ENCODE measurements around the gene TNNI3K. TPM values are rescaled to one million over a fixed set of nuclear protein-coding genes. Genes with fewer than 3 reads are reported as not detected.

Gene TNNI3K
- total RNA-seq, 2 donors from 2014 or later: 0.52 to 1.2 TPM

GRCh38 chr1:74496669-74497068 lies 261.5 kb downstream of the TNNI3K start:
- Mint-ChIP-seq H3K27me3 (no peaks in the 10 kb centered on the region), H3K4me1 (no peaks in the 10 kb centered on the region), H3K36me3 (ENCODE audit: low read depth) (no peaks in the 10 kb centered on the region), H3K27ac (no peak overlapping the region), H3K9me3 (no peaks in the 10 kb centered on the region), H3K4me3 (no peak overlapping the region)
- no peak for ATAC-seq (replicated peaks)

DNA sequence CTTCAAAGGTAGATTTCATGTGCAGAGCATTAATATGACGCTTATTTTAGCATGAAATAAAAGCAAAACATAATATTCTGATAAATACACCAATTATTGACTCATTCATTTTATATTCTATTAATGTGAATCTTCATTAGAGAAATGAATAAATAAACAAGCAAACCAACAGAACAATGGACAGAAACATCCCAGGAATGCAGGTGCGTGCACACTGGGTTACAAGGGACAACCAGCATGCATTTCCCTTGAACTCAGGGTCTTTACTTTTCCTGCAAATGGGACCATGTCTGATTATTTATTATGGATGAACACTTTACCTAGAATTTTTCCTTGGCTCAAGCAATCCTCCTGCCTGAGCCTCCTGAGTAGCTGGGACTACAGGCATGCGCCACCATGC lies 263.7 kb downstream of the TNNI3K start:
- no peaks in the 10 kb centered on the region for H3K4me1 Mint-ChIP-seq
- no peak for ATAC-seq (replicated peaks)
- no peak overlapping the region for H3K4me3 Mint-ChIP-seq
- no peak overlapping the region for H3K27ac Mint-ChIP-seq
- no peaks in the 10 kb centered on the region for H3K9me3 Mint-ChIP-seq
- no peaks in the 10 kb centered on the region for H3K36me3 Mint-ChIP-seq (ENCODE audit: low read depth)
- no peaks in the 10 kb centered on the region for H3K27me3 Mint-ChIP-seq

DNA sequence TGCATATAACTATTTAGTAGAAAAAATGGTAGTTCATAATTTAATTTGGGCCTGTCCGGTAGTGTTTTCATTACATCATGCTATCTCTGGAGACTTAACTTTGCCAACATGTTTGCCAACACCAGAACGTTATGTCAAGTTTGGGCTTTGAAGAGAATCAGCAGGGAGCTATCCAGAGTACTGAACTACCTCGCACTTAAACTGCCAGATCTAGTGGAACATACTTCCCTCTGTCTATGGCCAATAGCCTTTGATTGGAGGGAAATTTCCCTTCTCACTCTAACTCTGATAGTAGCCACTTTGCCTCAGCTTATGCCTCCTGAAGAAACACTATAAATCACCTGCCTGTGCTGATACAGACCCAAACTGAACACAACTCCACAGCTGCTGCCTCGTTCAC lies 267.2 kb downstream of the TNNI3K start:
- Mint-ChIP-seq H3K4me1 (no peaks in the 10 kb centered on the region), H3K4me3 (no peak overlapping the region), H3K9me3 (no peaks in the 10 kb centered on the region), H3K27me3 (no peaks in the 10 kb centered on the region), H3K27ac (no peak overlapping the region), H3K36me3 (ENCODE audit: low read depth) (no peaks in the 10 kb centered on the region)
- ATAC-seq (replicated peaks): no peak

GRCh38 chr1:74502858-74503257 lies 267.7 kb downstream of the TNNI3K start:
- Mint-ChIP-seq H3K4me3 (no peak overlapping the region), H3K27me3 (no peaks in the 10 kb centered on the region), H3K9me3 (no peaks in the 10 kb centered on the region), H3K4me1 (no peaks in the 10 kb centered on the region), H3K36me3 (ENCODE audit: low read depth) (no peaks in the 10 kb centered on the region), H3K27ac (no peak overlapping the region)
- ATAC-seq (replicated peaks): no peak

GRCh38 chr1:74504125-74504932 lies 269.1 kb downstream of the TNNI3K start:
- peak; percentile 46 for ATAC-seq (replicated peaks)
- no peaks in the 10 kb centered on the region for H3K27me3 Mint-ChIP-seq
- no peaks in the 10 kb centered on the region for H3K4me1 Mint-ChIP-seq
- no peaks in the 10 kb centered on the region for H3K36me3 Mint-ChIP-seq (ENCODE audit: low read depth)
- H3K4me3 Mint-ChIP-seq: no peak overlapping the region
- no peaks in the 10 kb centered on the region for H3K9me3 Mint-ChIP-seq
- H3K27ac Mint-ChIP-seq: no peak overlapping the region

DNA sequence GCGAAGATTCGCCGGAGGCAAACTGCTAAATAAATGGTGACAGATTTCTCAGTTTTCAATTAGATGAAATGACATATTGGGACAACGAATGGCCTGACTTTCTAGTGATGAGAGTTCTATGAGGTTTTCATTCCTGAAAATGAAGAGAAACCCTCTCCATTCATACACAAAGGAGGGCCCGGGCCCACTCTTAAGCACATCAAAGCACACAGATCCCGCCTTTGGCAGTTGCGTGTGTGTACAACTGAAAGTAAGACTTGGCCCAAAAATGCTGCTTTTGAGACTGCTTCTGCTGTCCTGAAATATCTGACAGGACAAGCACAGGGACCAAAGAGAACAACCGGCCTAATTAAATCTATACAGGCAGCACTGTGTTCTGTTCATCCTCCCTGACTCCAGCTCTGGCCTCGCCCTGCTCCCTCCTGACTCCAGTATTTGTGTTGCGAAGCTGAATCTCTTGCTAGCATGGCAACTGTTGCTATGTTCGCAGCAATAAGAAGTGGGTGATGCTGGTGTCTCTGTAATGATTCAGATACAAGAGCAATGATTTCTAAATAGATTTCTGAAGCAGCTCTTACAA lies 269.8 kb downstream of the TNNI3K start:
- Mint-ChIP-seq H3K27ac (no peak overlapping the region), H3K4me1 (no peaks in the 10 kb centered on the region), H3K36me3 (ENCODE audit: low read depth) (no peaks in the 10 kb centered on the region), H3K9me3 (no peaks in the 10 kb centered on the region), H3K4me3 (no peak overlapping the region), H3K27me3 (no peaks in the 10 kb centered on the region)
- no peak for ATAC-seq (replicated peaks)

DNA sequence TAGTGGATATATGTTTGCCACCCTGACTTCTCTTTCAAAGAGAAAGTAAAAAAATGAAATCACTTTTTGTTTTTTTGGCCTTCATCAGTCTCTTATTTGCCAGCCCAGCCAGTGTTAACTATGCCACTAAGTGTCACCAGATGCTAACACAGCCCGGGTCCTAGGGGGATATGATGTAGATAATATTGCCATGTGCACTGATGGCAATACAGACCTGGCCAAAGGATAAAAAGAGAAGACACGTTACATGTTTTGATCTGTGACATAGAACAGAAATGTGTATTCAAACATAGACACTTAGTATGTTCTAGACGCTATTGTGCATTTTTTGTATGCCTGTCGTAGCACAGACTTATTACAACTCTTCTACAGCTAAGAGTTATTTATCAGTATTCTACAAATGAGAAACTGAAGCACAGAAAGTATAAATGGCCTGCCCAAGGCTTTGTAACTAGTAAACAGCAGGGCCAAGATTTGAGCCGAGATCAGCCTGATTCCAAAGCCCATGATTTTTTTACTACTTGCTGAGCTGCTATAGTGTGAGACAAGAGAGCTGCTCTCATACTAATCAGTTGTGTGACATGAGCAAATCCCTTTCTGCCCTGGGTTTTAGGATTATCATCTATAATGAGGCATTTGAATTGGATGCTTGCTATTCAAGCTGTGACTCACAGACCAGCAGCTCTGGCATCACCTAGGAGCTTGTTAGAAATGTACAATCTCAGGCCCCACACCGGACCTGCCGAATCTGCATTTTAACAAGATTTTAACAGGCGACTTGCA lies 270.9 kb downstream of the TNNI3K start:
- Mint-ChIP-seq H3K4me3 (no peak overlapping the region), H3K4me1 (no peaks in the 10 kb centered on the region), H3K36me3 (ENCODE audit: low read depth) (no peaks in the 10 kb centered on the region), H3K27ac (no peak overlapping the region), H3K27me3 (no peaks in the 10 kb centered on the region), H3K9me3 (no peaks in the 10 kb centered on the region)
- no peak for ATAC-seq (replicated peaks)

GRCh38 chr1:74508449-74508848 lies 273.3 kb downstream of the TNNI3K start:
- no peak overlapping the region for H3K27ac Mint-ChIP-seq
- no peaks in the 10 kb centered on the region for H3K4me1 Mint-ChIP-seq
- no peaks in the 10 kb centered on the region for H3K9me3 Mint-ChIP-seq
- H3K36me3 Mint-ChIP-seq (ENCODE audit: low read depth): no peaks in the 10 kb centered on the region
- H3K27me3 Mint-ChIP-seq: peaks cover 5% of the 10 kb centered on the region
- no peak for ATAC-seq (replicated peaks)
- no peak overlapping the region for H3K4me3 Mint-ChIP-seq

GRCh38 chr1:74512170-74512915 lies 277.2 kb downstream of the TNNI3K start, which contains the start of gene LRRC53:
Gene LRRC53, minus strand, starts transcription at chr1:74512611. Its CDS starts 29,262 bp downstream, at chr1:74483349.
- Mint-ChIP-seq H3K36me3 (ENCODE audit: low read depth) (no peaks in the 10 kb centered on the region), H3K4me3 (no peak within 1 kb of the TSS), H3K9me3 (no peaks in the 10 kb centered on the region), H3K4me1 (no peaks in the 10 kb centered on the region), H3K27me3 (peaks cover 6% of the 10 kb centered on the region), H3K27ac (no peak within 1 kb of the TSS)
- no peak for ATAC-seq (replicated peaks)

GRCh38 chr1:74513411-74514300 lies 278.5 kb downstream of the TNNI3K start:
- H3K4me1 Mint-ChIP-seq: no peaks in the 10 kb centered on the region
- no peak for ATAC-seq (replicated peaks)

DNA sequence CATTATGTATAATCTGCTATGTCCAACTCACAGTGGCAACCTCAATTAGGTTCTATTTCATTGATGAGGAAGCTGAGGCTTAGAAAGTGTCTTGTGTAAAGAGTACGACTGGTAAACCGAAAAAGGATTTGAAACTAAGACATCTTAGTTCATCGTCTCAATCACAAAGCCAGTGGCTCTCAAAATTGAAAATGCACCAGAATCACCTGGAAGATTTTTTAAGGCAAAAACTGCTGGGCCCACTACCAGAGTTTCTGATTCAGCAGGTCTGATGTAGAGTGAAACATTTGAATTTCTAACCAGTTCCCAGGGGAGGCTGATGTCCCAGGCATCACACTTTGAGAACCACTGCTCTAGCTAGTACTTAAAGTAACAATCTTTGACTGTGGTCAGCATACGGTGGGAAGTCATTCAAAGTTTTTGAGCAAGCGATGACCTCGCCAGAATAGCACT lies 282.4 kb downstream of the TNNI3K start:
- no peaks in the 10 kb centered on the region for H3K4me1 Mint-ChIP-seq
- peaks cover 19% of the 10 kb centered on the region for H3K27me3 Mint-ChIP-seq
- no peaks in the 10 kb centered on the region for H3K36me3 Mint-ChIP-seq (ENCODE audit: low read depth)
- H3K4me3 Mint-ChIP-seq: no peak overlapping the region
- H3K27ac Mint-ChIP-seq: no peak overlapping the region
- ATAC-seq (replicated peaks): no peak
- H3K9me3 Mint-ChIP-seq: no peaks in the 10 kb centered on the region

More at GRCh38 chr1:74513411-74514300, 278.5 kb downstream of the TNNI3K start:
- H3K4me3 Mint-ChIP-seq: no peak overlapping the region
- no peaks in the 10 kb centered on the region for H3K36me3 Mint-ChIP-seq (ENCODE audit: low read depth)
- H3K9me3 Mint-ChIP-seq: no peaks in the 10 kb centered on the region
- no peak overlapping the region for H3K27ac Mint-ChIP-seq
- peaks cover 6% of the 10 kb centered on the region for H3K27me3 Mint-ChIP-seq

DNA sequence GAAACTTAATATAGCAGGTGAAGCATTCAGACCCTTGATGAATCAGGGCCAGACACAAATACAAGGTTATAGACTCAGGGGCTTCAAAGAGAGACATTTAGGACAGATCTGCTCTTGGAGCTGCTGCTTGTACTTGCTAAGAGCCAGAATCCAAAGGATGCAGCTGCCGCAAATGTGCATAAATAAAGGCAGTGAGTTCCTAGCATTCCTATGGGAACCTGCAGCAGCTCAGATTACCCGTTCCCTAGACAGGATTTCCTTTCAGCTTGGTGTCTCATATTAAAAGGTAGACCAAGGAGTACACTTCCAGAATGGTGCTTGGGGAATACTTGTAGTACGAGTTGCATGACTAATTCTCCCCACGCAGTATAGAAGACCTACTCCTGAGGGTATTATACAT lies 287.0 kb downstream of the TNNI3K start:
- Mint-ChIP-seq H3K27me3 (peaks cover 24% of the 10 kb centered on the region), H3K4me1 (no peaks in the 10 kb centered on the region), H3K27ac (no peak overlapping the region), H3K4me3 (no peak overlapping the region), H3K9me3 (no peaks in the 10 kb centered on the region), H3K36me3 (ENCODE audit: low read depth) (no peaks in the 10 kb centered on the region)
- ATAC-seq (replicated peaks): no peak

- Mint-ChIP-seq H3K9me3 (no peaks in the 10 kb centered on the region), H3K4me1 (no peaks in the 10 kb centered on the region), H3K27me3 (peaks cover 27% of the 10 kb centered on the region), H3K4me3 (no peak overlapping the region), H3K27ac (no peak overlapping the region), H3K36me3 (ENCODE audit: low read depth) (no peaks in the 10 kb centered on the region)
- no peak for ATAC-seq (replicated peaks)
These were observed 288.8 kb downstream of the TNNI3K start for GRCh38 chr1:74523873-74524480.
